WTC11 (cell line): Measurements from ENCODE around the gene UVRAG.

Experiments used
- ATF6 ChIP-seq: sonication (generic); formaldehyde crosslinking; IDR thresholded peaks from 2 replicates; pipeline ENCODE4 v1.8.1; 2023; ENCODE audit warnings: mild to moderate bottlenecking, missing genetic modification reagents
- CTCF ChIP-seq: fragments of 200-600 bp; IDR thresholded peaks from 2 replicates; pipeline ENCODE4 v1.8.0; 2022; ENCODE audit warnings: antibody characterized with exemption
- ELF4 ChIP-seq: sonication (generic); formaldehyde crosslinking; IDR thresholded peaks from 2 replicates; pipeline ENCODE4 v1.8.1; 2022; ENCODE audit warnings: low read depth, mild to moderate bottlenecking, moderate library complexity, missing genetic modification reagents
- FOXP4 ChIP-seq: sonication (generic); formaldehyde crosslinking; IDR thresholded peaks from 2 replicates; pipeline ENCODE4 v1.8.0; 2022; ENCODE audit warnings: mild to moderate bottlenecking, missing genetic modification reagents
- KAT7 ChIP-seq: sonication (generic); formaldehyde crosslinking; IDR thresholded peaks from 2 replicates; pipeline ENCODE4 v1.8.1; 2023; ENCODE audit warnings: missing genetic modification reagents, mild to moderate bottlenecking, borderline replicate concordance
- NR2C2 ChIP-seq: sonication (generic); formaldehyde crosslinking; IDR thresholded peaks from 2 replicates; pipeline ENCODE4 v1.8.0; 2022; ENCODE audit warnings: mild to moderate bottlenecking, missing genetic modification reagents
- SP1 ChIP-seq: sonication (generic); formaldehyde crosslinking; conservative IDR thresholded peaks from 2 replicates; pipeline ENCODE4 v1.8.1; 2022; ENCODE audit warnings: missing genetic modification reagents
- ZNF263 ChIP-seq: sonication (generic); formaldehyde crosslinking; IDR thresholded peaks from 2 replicates; pipeline ENCODE4 v1.8.1; 2022; ENCODE audit warnings: low read depth, mild to moderate bottlenecking, moderate library complexity, missing genetic modification reagents

GRCh38 chr11:75913984-75914383, 99.0 kb downstream of the UVRAG start:
- no peak for TF ChIP-seq ELF4
- no peak for TF ChIP-seq CTCF
- no peak for TF ChIP-seq ATF6 (CRISPR knock-in tag)
- TF ChIP-seq SP1 (CRISPR knock-in tag): no peak
- TF ChIP-seq ZNF263: no peak
- TF ChIP-seq NR2C2 (CRISPR knock-in tag): no peak
- TF ChIP-seq FOXP4: no peak
- no peak for TF ChIP-seq KAT7 (CRISPR knock-in tag)
